Trophoblast cell (in vitro differentiated cells and primary cell): Measurements from ENCODE around the gene INTU.

Source experiments
- DNase-seq, 2 donors: peaks; one replicate each; pipeline ENCODE4 v3.0.0-alpha.2; 2016
- H2AFZ ChIP-seq: 2 replicates; pipeline ENCODE4 v1.6.1; 2013; ENCODE audit warnings: low read length, moderate library complexity, mild to moderate bottlenecking; ENCODE audit not compliant: insufficient read depth, poor library complexity
- H2AK5ac ChIP-seq: 2 replicates; pipeline ENCODE4 v1.6.1; 2013; ENCODE audit warnings: mild to moderate bottlenecking, low read length
- H2BK120ac ChIP-seq: 2 replicates; pipeline ENCODE4 v1.6.1; 2013; ENCODE audit warnings: low read length, mild to moderate bottlenecking, moderate library complexity; ENCODE audit not compliant: insufficient read depth, poor library complexity
- H2BK12ac ChIP-seq: 2 replicates; pipeline ENCODE4 v1.6.1; 2013; ENCODE audit warnings: mild to moderate bottlenecking, low read length, moderate library complexity
- H2BK5ac ChIP-seq: 2 replicates; pipeline ENCODE4 v1.6.1; 2013; ENCODE audit warnings: low read length, low read depth, moderate library complexity, mild to moderate bottlenecking; ENCODE audit not compliant: poor library complexity
- H3K14ac ChIP-seq: 2 replicates; pipeline ENCODE4 v1.6.1; 2013; ENCODE audit warnings: mild to moderate bottlenecking, low read length
- H3K18ac ChIP-seq: 2 replicates; pipeline ENCODE4 v1.6.1; 2013; ENCODE audit warnings: mild to moderate bottlenecking, low read length
- H3K23ac ChIP-seq: 2 replicates; pipeline ENCODE4 v1.6.1; 2013; ENCODE audit warnings: low read length
- H3K27ac ChIP-seq: 2 replicates; pipeline ENCODE4 v1.5.1; 2013; ENCODE audit warnings: low read depth, mild to moderate bottlenecking, inconsistent platforms, low read length, moderate library complexity
- H3K27me3 ChIP-seq: 2 replicates; pipeline ENCODE4 v1.6.1; 2013; ENCODE audit warnings: inconsistent platforms, mild to moderate bottlenecking, low read length, moderate library complexity; ENCODE audit not compliant: insufficient read depth
- H3K36me3 ChIP-seq, 2 experiments: 1 replicate in 1 of 2; 2 replicates in 1 of 2; pipeline ENCODE4 v1.6.1; 2013; ENCODE audit warnings: low read length in 2 of 2, mild to moderate bottlenecking in 2 of 2, moderate library complexity in 1 of 2; ENCODE audit not compliant: insufficient read depth in 2 of 2, control insufficient read depth in 1 of 2
- H3K4ac ChIP-seq: 2 replicates; pipeline ENCODE4 v1.6.1; 2013; ENCODE audit warnings: low read depth, mild to moderate bottlenecking, low read length, moderate library complexity
- H3K4me1 ChIP-seq, 2 experiments: 1 replicate in 1 of 2; 2 replicates in 1 of 2; pipeline ENCODE4 v1.6.1; 2013; ENCODE audit warnings: low read length in 2 of 2, mild to moderate bottlenecking in 2 of 2, moderate library complexity in 1 of 2; ENCODE audit not compliant: insufficient read depth in 2 of 2, control insufficient read depth in 1 of 2
- H3K4me2 ChIP-seq: 2 replicates; pipeline ENCODE4 v1.6.1; 2013; ENCODE audit warnings: inconsistent platforms, mild to moderate bottlenecking, low read length, moderate library complexity
- H3K4me3 ChIP-seq: 2 replicates; pipeline ENCODE4 v1.5.1; 2013; ENCODE audit warnings: mild to moderate bottlenecking, low read depth, low read length, inconsistent platforms
- H3K79me1 ChIP-seq: one replicate; pipeline ENCODE4 v1.6.1; 2013; ENCODE audit warnings: low read length
- H3K79me2 ChIP-seq: 2 replicates; pipeline ENCODE4 v1.6.1; 2013; ENCODE audit warnings: low read length, mild to moderate bottlenecking; ENCODE audit not compliant: control insufficient read depth, insufficient read depth, poor library complexity
- H3K9ac ChIP-seq: 2 replicates; pipeline ENCODE4 v1.6.1; 2013; ENCODE audit warnings: mild to moderate bottlenecking, low read length
- H3K9me3 ChIP-seq: 2 replicates; pipeline ENCODE4 v1.6.1; 2013; ENCODE audit warnings: low read depth, mild to moderate bottlenecking, control low read depth, inconsistent platforms, low read length; ENCODE audit not compliant: insufficient read depth
- H4K12ac ChIP-seq: 2 replicates; pipeline ENCODE4 v1.6.1; 2013; ENCODE audit warnings: low read depth, mild to moderate bottlenecking, low read length, moderate library complexity
- H4K8ac ChIP-seq: 2 replicates; pipeline ENCODE4 v1.6.1; 2013; ENCODE audit warnings: low read depth, mild to moderate bottlenecking, low read length, moderate library complexity
- H4K91ac ChIP-seq: one replicate; pipeline ENCODE4 v1.6.1; 2013; ENCODE audit warnings: low read depth, mild to moderate bottlenecking, low read length, moderate library complexity
- WGBS: extraction: QIAGEN DNeasy Blood & Tissue Kit; methylation state at CpG from one replicate; pipeline ENCODE4 v1.1.7; 2013; ENCODE audit warnings: missing lambda C conversion rate; ENCODE audit not compliant: insufficient read length, insufficient coverage; ENCODE audit errors: extremely low coverage; 5-methylcytosine and 5-hydroxymethylcytosine counted together

Gene INTU

GRCh38 chr4:127748957-127749356, 116.2 kb downstream of the INTU start:
- no peaks in the 10 kb centered on the region for H3K4me1 ChIP-seq
- no peak overlapping the region for H3K4me2 ChIP-seq
- H3K36me3 ChIP-seq: no peaks in the 10 kb centered on the region
- H2BK5ac ChIP-seq: no peak overlapping the region
- DNase-seq: no peak
- no peak overlapping the region for H2AFZ ChIP-seq
- no peak overlapping the region for H4K12ac ChIP-seq
- no peak overlapping the region for H3K4ac ChIP-seq
- no peak overlapping the region for H4K8ac ChIP-seq
- no peak overlapping the region for H4K91ac ChIP-seq
- no peak overlapping the region for H2AK5ac ChIP-seq
- H3K27me3 ChIP-seq: no peaks in the 10 kb centered on the region
- H3K9ac ChIP-seq: no peak overlapping the region
- H2BK120ac ChIP-seq: no peak overlapping the region
- H2BK12ac ChIP-seq: no peak overlapping the region
- WGBS: no CpG with 5 or more reads among the region's 2 CpGs
- H3K27ac ChIP-seq: no peak overlapping the region
- H3K9me3 ChIP-seq: peaks cover 3% of the 10 kb centered on the region
- H3K79me2 ChIP-seq: no peaks in the 10 kb centered on the region
- no peak overlapping the region for H3K14ac ChIP-seq
- H3K4me3 ChIP-seq: no peak overlapping the region
- H3K23ac ChIP-seq: no peak overlapping the region
- no peaks in the 10 kb centered on the region for H3K79me1 ChIP-seq
- H3K18ac ChIP-seq: no peak overlapping the region

GRCh38 chr4:127756906-127757305, 124.1 kb downstream of the INTU start:
- Histone ChIP-seq H4K91ac (no peak overlapping the region), H2AK5ac (no peak overlapping the region), H2AFZ (no peak overlapping the region), H3K14ac (no peak overlapping the region), H3K9me3 (no peaks in the 10 kb centered on the region), H4K12ac (no peak overlapping the region), H2BK5ac (no peak overlapping the region), H3K27ac (no peak overlapping the region), H3K4ac (no peak overlapping the region), H2BK12ac (no peak overlapping the region), H2BK120ac (no peak overlapping the region), H3K4me1 (no peaks in the 10 kb centered on the region), H3K9ac (no peak overlapping the region), H3K27me3 (no peaks in the 10 kb centered on the region), H3K4me3 (no peak overlapping the region), H3K4me2 (no peak overlapping the region), H3K79me2 (no peaks in the 10 kb centered on the region), H3K36me3 (no peaks in the 10 kb centered on the region), H3K18ac (no peak overlapping the region), H3K79me1 (no peaks in the 10 kb centered on the region), H4K8ac (no peak overlapping the region), H3K23ac (no peak overlapping the region)
- DNase-seq: no peak
- no CpG with 5 or more reads among the region's 2 CpGs for WGBS

- no peaks in the 10 kb centered on the region for H3K36me3 ChIP-seq
- no peak overlapping the region for H3K4me2 ChIP-seq
- no peak overlapping the region for H2BK12ac ChIP-seq
- no peaks in the 10 kb centered on the region for H3K9me3 ChIP-seq
- no peak overlapping the region for H2AK5ac ChIP-seq
- no peak overlapping the region for H2BK5ac ChIP-seq
- no peak overlapping the region for H3K23ac ChIP-seq
- no peak overlapping the region for H3K4ac ChIP-seq
- H3K27me3 ChIP-seq: no peaks in the 10 kb centered on the region
- no peaks in the 10 kb centered on the region for H3K4me1 ChIP-seq
- no CpG with 5 or more reads among the region's 2 CpGs for WGBS
- DNase-seq: no peak
- no peak overlapping the region for H4K8ac ChIP-seq
- H3K9ac ChIP-seq: no peak overlapping the region
- no peak overlapping the region for H3K4me3 ChIP-seq
- no peak overlapping the region for H3K27ac ChIP-seq
- no peak overlapping the region for H3K18ac ChIP-seq
- no peaks in the 10 kb centered on the region for H3K79me2 ChIP-seq
- H3K14ac ChIP-seq: no peak overlapping the region
- no peak overlapping the region for H4K91ac ChIP-seq
- H4K12ac ChIP-seq: no peak overlapping the region
- no peak overlapping the region for H2BK120ac ChIP-seq
- H2AFZ ChIP-seq: no peak overlapping the region
- H3K79me1 ChIP-seq: no peaks in the 10 kb centered on the region
Measured at GRCh38 chr4:127759228-127759820, 126.6 kb downstream of the INTU start.

GRCh38 chr4:127759893-127760292, 127.1 kb downstream of the INTU start:
- no CpG with 5 or more reads among the region's 3 CpGs for WGBS
- H3K79me1 ChIP-seq: no peaks in the 10 kb centered on the region
- H3K4me1 ChIP-seq: no peaks in the 10 kb centered on the region
- H2AK5ac ChIP-seq: no peak overlapping the region
- H2BK5ac ChIP-seq: no peak overlapping the region
- H3K18ac ChIP-seq: no peak overlapping the region
- H4K91ac ChIP-seq: no peak overlapping the region
- H3K27ac ChIP-seq: no peak overlapping the region
- H3K27me3 ChIP-seq: no peaks in the 10 kb centered on the region
- H3K23ac ChIP-seq: no peak overlapping the region
- H2AFZ ChIP-seq: no peak overlapping the region
- no peaks in the 10 kb centered on the region for H3K79me2 ChIP-seq
- no peaks in the 10 kb centered on the region for H3K9me3 ChIP-seq
- H2BK120ac ChIP-seq: no peak overlapping the region
- H4K12ac ChIP-seq: no peak overlapping the region
- DNase-seq: no peak
- H3K4me3 ChIP-seq: no peak overlapping the region
- H2BK12ac ChIP-seq: no peak overlapping the region
- no peaks in the 10 kb centered on the region for H3K36me3 ChIP-seq
- H3K9ac ChIP-seq: no peak overlapping the region
- no peak overlapping the region for H4K8ac ChIP-seq
- H3K14ac ChIP-seq: no peak overlapping the region
- H3K4ac ChIP-seq: no peak overlapping the region
- H3K4me2 ChIP-seq: no peak overlapping the region
